GM12878 (cell line): ENCODE results near the gene FUCA2. TPM values are rescaled to one million over a fixed set of nuclear protein-coding genes. Genes with fewer than 3 reads are reported as not detected.

Experiments
- ATAC-seq: fragments of 200-7000 bp; cut with Tn5 transposase; 3 replicates; pipeline ENCODE4 v1.9.1; 2020; ENCODE audit warnings: mild to moderate bottlenecking, moderate library complexity
- BruUV-seq: library from RNA; stranded (reverse); fragments of 400-500 nt; replicated peaks from 2 replicates; lab custom pipeline; 2021; lab: Mats Ljungman, UMichigan
- CTCF ChIA-PET: fragments of 300-600 bp; sonication (Branson Sonifier 250); formaldehyde crosslinking; extraction: SDS; loops from one replicate; lab custom pipeline; 2021; ENCODE audit warnings: inconsistent platforms; lab: Yijun Ruan, JAX
- POLR2A ChIA-PET: fragments of 350-600 bp; formaldehyde crosslinking; extraction: SDS; loops from one replicate; lab custom pipeline; 2021; ENCODE audit warnings: inconsistent platforms; lab: Charles Lee
- RAD21 ChIA-PET: fragments of 300-600 bp; sonication (Branson Sonifier 250); formaldehyde crosslinking; loops from one replicate; lab custom pipeline; 2023; ENCODE audit warnings: antibody characterized with exemption; ENCODE audit not compliant: unreplicated experiment; lab: Charles Lee
- SMC1A ChIA-PET: fragments of 300-600 bp; sonication (Branson Sonifier 250); formaldehyde crosslinking; loops from one replicate; lab custom pipeline; 2023; ENCODE audit not compliant: unreplicated experiment, uncharacterized antibody; lab: Charles Lee
- DNase-seq: peaks from one replicate; pipeline ENCODE4 v3.0.0-alpha.2; 2011; ENCODE audit warnings: low read depth, low spot score
- FAIRE-seq: peaks from 3 replicates; lab custom pipeline; 2011; peaks lifted over from hg19 to GRCh38; lab: Jason Lieb, UNC
- H2AFZ ChIP-seq: 2 replicates; pipeline ENCODE4 v1.6.0; 2011; ENCODE audit warnings: low read depth, low read length, control low read depth; ENCODE audit not compliant: control insufficient read depth
- H3K27ac ChIP-seq: 2 replicates; pipeline ENCODE4 v1.5.1; 2011; ENCODE audit warnings: control low read depth; ENCODE audit not compliant: control insufficient read depth, insufficient read depth
- H3K27me3 ChIP-seq, 2 experiments: replicated peaks in 1 of 2; 2 replicates each; pipeline versions ENCODE4 v1.6.0 to v1.6.1; 2011; ENCODE audit warnings: low read length in 1 of 2; ENCODE audit not compliant: control insufficient read depth in 2 of 2, insufficient read depth in 2 of 2
- H3K36me3 ChIP-seq, 2 experiments: 2 replicates each; pipeline ENCODE4 v1.5.1; 2011; ENCODE audit warnings: low read length in 1 of 2; ENCODE audit not compliant: control insufficient read depth in 2 of 2, insufficient read depth in 2 of 2
- H3K4me1 ChIP-seq: 2 replicates; pipeline ENCODE4 v1.6.1; 2011; ENCODE audit warnings: mild to moderate bottlenecking, low read length, moderate library complexity, mixed read lengths; ENCODE audit not compliant: control insufficient read depth, insufficient read depth
- H3K4me2 ChIP-seq: 2 replicates; pipeline ENCODE4 v1.6.0; 2011; ENCODE audit warnings: control low read depth; ENCODE audit not compliant: control insufficient read depth, insufficient read depth
- H3K4me3 ChIP-seq: fragments of 200-600 bp; sonication (generic); 2 replicates; pipeline ENCODE4 v1.5.1; 2016
- H3K79me2 ChIP-seq: 2 replicates; pipeline ENCODE4 v1.6.0; 2011; ENCODE audit warnings: low read length; ENCODE audit not compliant: control insufficient read depth, insufficient read depth
- H3K9ac ChIP-seq: 2 replicates; pipeline ENCODE4 v1.8.0; 2011; ENCODE audit warnings: low read length, control low read depth, mixed read lengths; ENCODE audit not compliant: control insufficient read depth, insufficient read depth
- H3K9me3 ChIP-seq: replicated peaks from 3 replicates; pipeline ENCODE4 v1.5.1; 2011; ENCODE audit warnings: mild to moderate bottlenecking, low read length; ENCODE audit not compliant: control insufficient read depth, insufficient read depth
- H4K20me1 ChIP-seq: 2 replicates; pipeline ENCODE4 v1.6.0; 2011; ENCODE audit not compliant: control insufficient read depth, insufficient read depth
- FOXK2 ChIP-seq: fragments of 450-650 bp; IDR thresholded peaks from 2 replicates; pipeline ENCODE4 v1.6.1; 2017; ENCODE audit warnings: mild to moderate bottlenecking, moderate library complexity
- IRF5 ChIP-seq: fragments of 450-650 bp; IDR thresholded peaks from 2 replicates; pipeline ENCODE4 v1.6.1; 2017; ENCODE audit warnings: borderline replicate concordance
- LARP7 ChIP-seq: fragments of 450-650 bp; IDR thresholded peaks from 2 replicates; pipeline ENCODE4 v1.6.1; 2017; ENCODE audit warnings: mild to moderate bottlenecking
- MXI1 ChIP-seq: fragments of 150-350 bp; IDR thresholded peaks from 2 replicates; pipeline ENCODE4 v1.6.1; 2011; ENCODE audit warnings: low read depth, mild to moderate bottlenecking, inconsistent platforms, low read length, improper control_type of control experiment
- NFYA ChIP-seq: IDR thresholded peaks from 2 replicates; pipeline ENCODE4 v1.6.1; 2011; ENCODE audit warnings: low read depth, mild to moderate bottlenecking, low read length, improper control_type of control experiment, borderline replicate concordance
- PML ChIP-seq: IDR thresholded peaks from 2 replicates; pipeline ENCODE4 v1.6.1; 2012; ENCODE audit warnings: low read length, inconsistent platforms
- PRDM15 ChIP-seq: fragments of 450-650 bp; formaldehyde crosslinking; IDR thresholded peaks from 2 replicates; pipeline ENCODE4 v1.4.0; 2020; ENCODE audit warnings: mild to moderate bottlenecking, moderate library complexity
- STAT1 ChIP-seq: fragments of 450-650 bp; conservative IDR thresholded peaks from 2 replicates; pipeline ENCODE4 v1.6.1; 2014; ENCODE audit warnings: antibody characterized with exemption, mild to moderate bottlenecking
- TCF3 ChIP-seq: IDR thresholded peaks from 2 replicates; pipeline ENCODE4 v1.6.1; 2012; ENCODE audit warnings: low read depth, mild to moderate bottlenecking, low read length, borderline replicate concordance; ENCODE audit not compliant: insufficient read depth
- ZNF687 ChIP-seq: fragments of 450-650 bp; IDR thresholded peaks from 2 replicates; pipeline ENCODE4 v1.6.1; 2017; ENCODE audit warnings: mild to moderate bottlenecking, moderate library complexity
- WGBS: methylation state at CpG from one replicate; pipeline ENCODE4 v1.1.6; 2016; ENCODE audit warnings: low lambda C conversion rate; ENCODE audit not compliant: insufficient replicate concordance, insufficient coverage; ENCODE audit errors: missing lambda C conversion rate; 5-methylcytosine and 5-hydroxymethylcytosine counted together
- in situ Hi-C: fragments of 300-500 bp; cut with MboI; formaldehyde crosslinking; loops from 9 replicates; pipeline ENCODE4 v1.14.3; 2018; ENCODE audit warnings: mixed read lengths
- intact Hi-C: fragments of 100-400 bp; cut with micrococcal nuclease; formaldehyde crosslinking; loops from one replicate; pipeline ENCODE4 v1.14.2; 2022; ENCODE audit not compliant: unreplicated experiment
- polyA plus RNA-seq, 11 experiments: library from polyadenylated mRNA; depleted of rRNA in 4 of 11; unstranded in 6 of 11; stranded (reverse) in 5 of 11; fragments of >200 nt; fragmentation: Nextera tagmentation in 4 of 11; fragmentation: Illumina TruSeq in 1 of 11; extraction: Ambion mirVana in 4 of 11; extraction: Trizol in 1 of 11; gene quantifications; 1 replicate in 1 of 11; 2 replicates in 10 of 11; pipeline versions ENCODE4 v1.2.1 to v1.2.3, GENCODE V29; 2011 to 2016; ENCODE audit warnings: inconsistent platforms in 2 of 11, missing spikeins in 2 of 11, low read depth in 1 of 11
- total RNA-seq, 4 experiments: library from RNA; depleted of rRNA in 3 of 4; stranded (reverse); fragments of >200 nt in 3 of 4; fragmentation: Illumina TruSeq in 1 of 4; extraction: Trizol in 1 of 4; gene quantifications; 2 replicates each; pipeline versions ENCODE4 v1.2.1 to v1.2.3, GENCODE V29; 2013 to 2021

Gene FUCA2
- total and polyA plus RNA-seq, 10 of the 15 experiments (the other 5 are each of a cell fraction or from before 2014, with no cell fraction given) = 5.7 to 36.2 (median 21.5) TPM

- H3K27me3 ChIP-seq = no peaks in the 10 kb centered on the region
- ATAC-seq (no peak), DNase-seq (no peak), FAIRE-seq (no peak)
- no peaks in the 10 kb centered on the region for H3K79me2 ChIP-seq
- RAD21 ChIA-PET = no interaction called here
- no peak overlapping the region for H3K4me2 ChIP-seq
- H4K20me1 ChIP-seq = no peaks in the 10 kb centered on the region
- no TSS peak for BruUV-seq
- H3K9me3 ChIP-seq = no peaks in the 10 kb centered on the region
- TF ChIP-seq LARP7 (no peak), MXI1 (no peak), FOXK2 (no peak), TCF3 (no peak), IRF5 (no peak), NFYA (no peak), STAT1 (no peak)
- peaks cover 4% of the 10 kb centered on the region; the same call in 1 of the 2 replicates for H3K4me1 ChIP-seq
- H3K9ac ChIP-seq = no peak overlapping the region
- intact Hi-C loops (no loop called here), in situ Hi-C loops (no loop called here)
- POLR2A ChIA-PET = no interaction called here
- H3K27ac ChIP-seq = no peak overlapping the region
- CTCF ChIA-PET = interaction anchor here (1.0 kb wide), 1 partner anchor 23 kb away, joined by 3 read pairs; no protein-coding TSS in a partner anchor
- H3K4me3 ChIP-seq = no peak overlapping the region
- H3K36me3 ChIP-seq = peaks cover 0 to 11% of the 10 kb centered on the region in 2 experiments; a peak in 3 of 4 replicates
- WGBS = 100% methylated on average over 1 of the region's 1 CpG
- SMC1A ChIA-PET = no interaction called here
- H2AFZ ChIP-seq = no peak overlapping the region
Measured at GRCh38 chr6:143476545-143476944, 35.0 kb downstream of the FUCA2 start.

GRCh38 chr6:143471822-143472221, 39.7 kb downstream of the FUCA2 start:
- in situ Hi-C loops (no loop called here), intact Hi-C loops (no loop called here)
- Histone ChIP-seq H2AFZ (no peak overlapping the region), H3K4me3 (no peak overlapping the region), H3K27ac (no peak overlapping the region), H3K9me3 (no peaks in the 10 kb centered on the region), H3K4me2 (no peak overlapping the region), H3K4me1 (no peaks in the 10 kb centered on the region), H3K36me3 (peaks cover 0 to 7% of the 10 kb centered on the region in 2 experiments; a peak in 3 of 4 replicates), H3K9ac (no peak overlapping the region), H4K20me1 (no peaks in the 10 kb centered on the region), H3K27me3 (no peaks in the 10 kb centered on the region), H3K79me2 (no peaks in the 10 kb centered on the region)
- CTCF ChIA-PET = no interaction called here
- SMC1A ChIA-PET = no interaction called here
- ATAC-seq = no peak
- no peak for DNase-seq
- FAIRE-seq = no peak
- 91% methylated on average over 1 of the region's 1 CpG for WGBS
- RAD21 ChIA-PET = no interaction called here
- POLR2A ChIA-PET = no interaction called here
- no TSS peak for BruUV-seq
- TF ChIP-seq PML = no peak
- no peak for TF ChIP-seq ZNF687
- no peak for TF ChIP-seq PRDM15 (CRISPR knock-in tag)
